Activated T-cell treated with anti-CD3 and anti-CD28 coated beads, Interleukin-2, amount 50 U/mL, for 4 hours (primary cell): ENCODE measurements around the gene PHACTR4. TPM values are rescaled to one million over a fixed set of nuclear protein-coding genes. Genes with fewer than 3 reads are reported as not detected.
"Not testable (repeated sequence)": the region's sequence is repeated elsewhere in the genome, so short reads cannot be mapped to it uniquely, and the experiment has no call there.

Source experiments
- ATAC-seq, 2 donors: fragments of 200-7000 bp; cut with Tn5 transposase; one replicate each; pipeline ENCODE4 v1.10.0; 2021
- DNase-seq: peaks from one replicate; pipeline ENCODE4 v3.0.0-alpha.2; 2020
- H3K27me3 Mint-ChIP-seq: one replicate; pipeline ENCODE4 v1.8.0; 2021; ENCODE audit warnings: low read depth, mixed read lengths
- H3K36me3 Mint-ChIP-seq: one replicate; pipeline ENCODE4 v1.8.0; 2022; ENCODE audit warnings: mixed read lengths; ENCODE audit not compliant: insufficient read depth
- H3K4me1 Mint-ChIP-seq: one replicate; pipeline ENCODE4 v1.8.0; 2021; ENCODE audit warnings: low read depth, mixed read lengths
- H3K4me3 Mint-ChIP-seq: one replicate; pipeline ENCODE4 v1.8.0; 2021; ENCODE audit warnings: mild to moderate bottlenecking, moderate library complexity, mixed read lengths
- H3K9me3 Mint-ChIP-seq: one replicate; pipeline ENCODE4 v1.8.0; 2021; ENCODE audit warnings: mixed read lengths
- total RNA-seq, 3 donors: library from RNA; stranded (reverse); gene quantifications; one replicate each; pipeline ENCODE4 v1.2.1, GENCODE V29; 2021

Gene PHACTR4
- total RNA-seq, 3 donors from 2014 or later, result 19.7 to 23.2 (median 22.4) TPM

DNA sequence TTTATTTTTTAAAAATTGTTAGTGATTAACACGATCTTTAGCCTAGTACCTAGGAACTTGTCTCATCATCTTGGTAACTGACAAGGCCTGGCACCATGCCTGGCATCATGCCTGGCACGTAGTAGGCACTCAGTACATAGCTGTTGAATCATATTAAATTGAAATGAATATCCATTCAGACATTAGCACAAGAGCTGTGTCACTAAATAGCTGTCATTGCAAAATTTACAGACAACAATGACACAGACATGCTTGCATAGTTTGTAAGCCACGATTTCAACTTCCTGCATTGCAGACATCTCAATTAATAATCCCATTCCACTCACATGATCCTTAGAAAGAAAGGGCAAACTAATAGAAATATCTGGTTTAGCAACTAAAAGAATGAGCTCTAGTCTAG lies 15.4 kb upstream of the PHACTR4 start:
- Mint-ChIP-seq H3K27me3 (no peaks in the 10 kb centered on the region), H3K36me3 (no peaks in the 10 kb centered on the region), H3K9me3 (no peaks in the 10 kb centered on the region), H3K4me3 (no peak overlapping the region), H3K4me1 (no peaks in the 10 kb centered on the region)
- DNase-seq, result no peak
- no peak for ATAC-seq

- ATAC-seq, result no peak
- no peaks in the 10 kb centered on the region for H3K9me3 Mint-ChIP-seq
- no peak overlapping the region for H3K4me3 Mint-ChIP-seq
- H3K27me3 Mint-ChIP-seq, result no peaks in the 10 kb centered on the region
- no peaks in the 10 kb centered on the region for H3K36me3 Mint-ChIP-seq
- no peaks in the 10 kb centered on the region for H3K4me1 Mint-ChIP-seq
- DNase-seq, result no peak
These were observed 10.8 kb upstream of the PHACTR4 start for GRCh38 chr1:28358716-28359115.

GRCh38 chr1:28359592-28360239 lies 9.8 kb upstream of the PHACTR4 start:
- Mint-ChIP-seq H3K36me3 (no peaks in the 10 kb centered on the region), H3K4me1 (no peaks in the 10 kb centered on the region), H3K9me3 (no peaks in the 10 kb centered on the region), H3K27me3 (no peaks in the 10 kb centered on the region), H3K4me3 (no peak overlapping the region)
- ATAC-seq (peak in 1 of 2 donors; percentile 67), DNase-seq (peak; percentile 68)

- H3K4me1 Mint-ChIP-seq, result peaks cover 10% of the 10 kb centered on the region
- no peak for ATAC-seq
- H3K9me3 Mint-ChIP-seq, result no peaks in the 10 kb centered on the region
- H3K27me3 Mint-ChIP-seq, result no peaks in the 10 kb centered on the region
- no peak overlapping the region for H3K4me3 Mint-ChIP-seq
- DNase-seq, result no peak
- no peaks in the 10 kb centered on the region for H3K36me3 Mint-ChIP-seq
These were observed 4.7 kb upstream of the PHACTR4 start for GRCh38 chr1:28364888-28365287.

GRCh38 chr1:28365864-28366263 lies 3.7 kb upstream of the PHACTR4 start:
- H3K9me3 Mint-ChIP-seq, result no peaks in the 10 kb centered on the region
- peak overlapping the region; percentile 33 for H3K4me3 Mint-ChIP-seq
- no peaks in the 10 kb centered on the region for H3K27me3 Mint-ChIP-seq
- no peak for DNase-seq
- no peaks in the 10 kb centered on the region for H3K36me3 Mint-ChIP-seq
- ATAC-seq, result no peak
- peaks cover 17% of the 10 kb centered on the region for H3K4me1 Mint-ChIP-seq

DNA sequence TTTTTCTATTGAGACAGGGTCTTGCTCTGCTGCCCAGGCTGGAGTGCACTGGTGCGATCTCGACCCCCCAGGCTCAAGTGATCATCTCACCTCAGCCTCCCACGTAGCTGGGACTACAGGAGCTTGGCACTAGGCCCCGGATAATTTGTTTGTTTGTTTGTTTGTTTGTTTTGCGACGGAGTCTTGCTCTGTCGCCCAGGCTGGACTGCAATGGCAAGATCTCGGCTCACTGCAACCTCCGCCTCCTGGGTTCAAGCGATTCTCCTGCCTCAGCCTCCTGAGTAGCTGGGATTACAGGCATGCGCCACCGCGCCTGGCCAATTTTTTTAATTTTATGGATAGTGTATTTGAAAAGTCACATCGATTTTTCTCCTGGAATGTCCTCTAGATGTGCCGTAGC lies 932 bp upstream of the PHACTR4 start:
- not testable (repeated sequence) for H3K36me3 Mint-ChIP-seq

GRCh38 chr1:28370239-28371009 lies 884 bp downstream of the PHACTR4 start:
- Mint-ChIP-seq H3K27me3 (no peaks in the 10 kb centered on the region), H3K4me3 (peak overlapping the region; percentile 92), H3K4me1 (peaks cover 37% of the 10 kb centered on the region), H3K36me3 (no peaks in the 10 kb centered on the region), H3K9me3 (no peaks in the 10 kb centered on the region)
- ATAC-seq (peak; percentile 23 to 30), DNase-seq (no peak)

More for the DNA sequence above, 932 bp upstream of the PHACTR4 start:
- ATAC-seq, H3K27me3 Mint-ChIP-seq, H3K9me3 Mint-ChIP-seq, DNase-seq: not testable (repeated sequence)
- peaks cover 23% of the 10 kb centered on the region for H3K4me1 Mint-ChIP-seq
- peak overlapping the region; percentile 92 for H3K4me3 Mint-ChIP-seq

DNA sequence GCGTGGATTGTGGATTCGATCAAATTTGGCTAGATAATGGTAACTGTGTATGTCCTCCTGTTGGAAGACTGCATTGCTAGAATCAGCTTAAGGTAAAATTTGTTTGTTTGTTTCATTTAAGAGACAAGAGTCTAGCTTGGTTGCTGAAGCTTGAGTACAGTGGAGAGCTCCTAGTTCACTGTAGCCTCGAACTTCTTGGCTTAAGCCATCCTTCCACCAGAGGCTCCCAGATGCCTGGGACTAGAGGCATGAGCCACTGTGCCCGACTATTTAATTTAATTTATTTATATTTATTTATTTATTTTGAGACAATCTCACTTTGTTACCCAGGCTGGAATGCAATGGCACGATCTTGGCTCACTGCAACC lies 1.5 kb downstream of the PHACTR4 start:
- H3K9me3 Mint-ChIP-seq, result no peaks in the 10 kb centered on the region
- no peak for DNase-seq

GRCh38 chr1:28373450-28373849 lies 3.9 kb downstream of the PHACTR4 start:
- H3K4me1 Mint-ChIP-seq, result peaks cover 36% of the 10 kb centered on the region
- H3K4me3 Mint-ChIP-seq, DNase-seq, H3K9me3 Mint-ChIP-seq, ATAC-seq, H3K27me3 Mint-ChIP-seq, H3K36me3 Mint-ChIP-seq: not testable (repeated sequence)

More for the DNA sequence above, 1.5 kb downstream of the PHACTR4 start:
- Mint-ChIP-seq H3K36me3 (no peaks in the 10 kb centered on the region), H3K4me3 (peak overlapping the region; percentile 92), H3K27me3 (no peaks in the 10 kb centered on the region), H3K4me1 (peaks cover 38% of the 10 kb centered on the region)
- no peak for ATAC-seq

- DNase-seq (no peak), ATAC-seq (no peak)
- H3K4me3 Mint-ChIP-seq, result no peak overlapping the region
- H3K27me3 Mint-ChIP-seq, result no peaks in the 10 kb centered on the region
- H3K4me1 Mint-ChIP-seq, result peaks cover 33% of the 10 kb centered on the region
- H3K36me3 Mint-ChIP-seq, result peaks cover 2% of the 10 kb centered on the region
- H3K9me3 Mint-ChIP-seq, result no peaks in the 10 kb centered on the region
These were observed 4.8 kb downstream of the PHACTR4 start for GRCh38 chr1:28374297-28374696.

- DNase-seq, H3K4me3 Mint-ChIP-seq, H3K36me3 Mint-ChIP-seq, H3K9me3 Mint-ChIP-seq, H3K27me3 Mint-ChIP-seq, ATAC-seq: not testable (repeated sequence)
- peaks cover 31% of the 10 kb centered on the region for H3K4me1 Mint-ChIP-seq
These were observed 6.1 kb downstream of the PHACTR4 start for GRCh38 chr1:28375598-28375997.

- not testable (repeated sequence) for DNase-seq, H3K27me3 Mint-ChIP-seq, H3K4me3 Mint-ChIP-seq, H3K36me3 Mint-ChIP-seq, H3K9me3 Mint-ChIP-seq, ATAC-seq
- H3K4me1 Mint-ChIP-seq, result peaks cover 29% of the 10 kb centered on the region
These were observed 6.7 kb downstream of the PHACTR4 start for GRCh38 chr1:28376195-28376594.

- H3K27me3 Mint-ChIP-seq, result no peaks in the 10 kb centered on the region
- peaks cover 28% of the 10 kb centered on the region for H3K4me1 Mint-ChIP-seq
- no peak for ATAC-seq
- no peak overlapping the region for H3K4me3 Mint-ChIP-seq
- DNase-seq, result no peak
- H3K36me3 Mint-ChIP-seq, result peaks cover 13% of the 10 kb centered on the region
- H3K9me3 Mint-ChIP-seq, result peaks cover 5% of the 10 kb centered on the region
These were observed 9.4 kb downstream of the PHACTR4 start for GRCh38 chr1:28378906-28379305.

- no peak for ATAC-seq
- H3K4me1 Mint-ChIP-seq, result peaks cover 23% of the 10 kb centered on the region
- H3K4me3 Mint-ChIP-seq, result no peak overlapping the region
- no peak for DNase-seq
- no peaks in the 10 kb centered on the region for H3K27me3 Mint-ChIP-seq
- peaks cover 20% of the 10 kb centered on the region for H3K36me3 Mint-ChIP-seq
- H3K9me3 Mint-ChIP-seq, result peaks cover 5% of the 10 kb centered on the region
These were observed 10.9 kb downstream of the PHACTR4 start for GRCh38 chr1:28380394-28380793.

DNA sequence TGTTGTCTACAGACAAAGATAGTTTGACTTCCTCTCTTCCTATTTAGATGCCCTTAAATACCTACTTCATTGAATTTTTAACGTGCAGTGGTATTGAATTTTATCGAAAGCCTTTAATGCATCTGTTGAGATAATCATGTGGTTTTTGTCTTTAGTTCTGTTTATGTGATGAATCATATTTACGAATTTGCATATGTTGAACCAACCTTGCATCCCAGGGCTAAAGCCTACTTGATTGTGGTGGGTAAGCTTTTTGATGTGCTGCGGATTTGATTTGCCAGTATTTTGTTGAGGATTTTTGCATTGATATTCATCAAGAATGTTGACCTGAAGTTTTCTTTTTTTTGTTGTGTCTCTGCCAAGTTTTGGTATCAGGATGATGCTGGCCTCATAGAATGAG lies 14.2 kb downstream of the PHACTR4 start:
- H3K4me1 Mint-ChIP-seq, result peaks cover 19% of the 10 kb centered on the region
- not testable (repeated sequence) for DNase-seq, H3K9me3 Mint-ChIP-seq, H3K4me3 Mint-ChIP-seq, H3K27me3 Mint-ChIP-seq, ATAC-seq
- peaks cover 18% of the 10 kb centered on the region for H3K36me3 Mint-ChIP-seq
